ENCODE results near the gene ADORA3. TPM values are rescaled to one million over a fixed set of nuclear protein-coding genes. Genes with fewer than 3 reads are reported as not detected.

ADORA3 gene
- total RNA-seq, 4 donors from 2014 or later, result 0.27 to 6.9 (median 3.1) TPM

GRCh38 chr1:111449703-111450017 lies 53.8 kb downstream of the ADORA3 start:
- intact Hi-C loops (cut with DNase I), result no loop called here
- 1% methylated on average over 8 of the region's 8 CpGs for WGBS, 2 donors
- H3K27me3 ChIP-seq, result no peaks in the 10 kb centered on the region
- H3K27ac ChIP-seq, result peak overlapping the region; percentile 86 to 95 (median 92)
- no peaks in the 10 kb centered on the region for H3K9me3 ChIP-seq
- H3K36me3 ChIP-seq, result peaks cover 3 to 46% (median 3%) of the 10 kb centered on the region in 3 donors
- peaks cover 16 to 79% (median 40%) of the 10 kb centered on the region in 3 donors for H3K4me1 ChIP-seq
- TF ChIP-seq POLR2A (IDR thresholded peaks at IDR 0.05), result no peak
- no peak for TF ChIP-seq CTCF (IDR thresholded peaks at IDR 0.05)
- H3K4me3 ChIP-seq, result peak overlapping the region; percentile 84 to 96 (median 92)
- DNase-seq, result no peak

Small RNA genes within 50 kb of the gene (small RNA-seq; reads per million reads assigned to genes)
- 0 reads per million in 4 donors for gene RNU6-792P

Other genes starting within 250 kb of the ADORA3 start
- not detected for gene CHIA, start 212.8 kb downstream of the ADORA3 start, total RNA-seq
- gene OVGP1, start 75.9 kb downstream of the ADORA3 start, total RNA-seq, result 1 to 10 TPM in 2 of 4 donors, under 1 TPM in 2; 0.41 to 5.0 (median 1.1) TPM
- gene WDR77, start 54.4 kb downstream of the ADORA3 start, total RNA-seq, result 10 to 100 TPM; 28.7 to 44.3 (median 38.7) TPM
- gene ATP5PB, start 54.2 kb downstream of the ADORA3 start, total RNA-seq, result 100 to 1,000 TPM; 201 to 318 (median 243) TPM
- 10 to 100 TPM in 2 of 4 donors, 1 to 10 TPM in 2; 1.8 to 15.8 (median 8.6) TPM for gene C1orf162, start 29.6 kb downstream of the ADORA3 start, total RNA-seq
- 1 to 10 TPM in 2 of 4 donors, not detected in 2; 2.9 to 3.2 TPM for gene TMIGD3, start within 50 bp of the ADORA3 start, total RNA-seq
- 100 to 1,000 TPM in 1 of 4 donors, 10 to 100 TPM in 3; 24.3 to 111 (median 43.3) TPM for gene RAP1A, start 116.2 kb upstream of the ADORA3 start, total RNA-seq
- gene INKA2, start 235.8 kb upstream of the ADORA3 start, total RNA-seq, result 1 to 10 TPM; 2.1 to 4.6 (median 3.9) TPM